Uterus (tissue), 2 donors: Measurements from ENCODE around the gene PITX2.

ENCODE experiments used
- POLR2A ChIP-seq, 2 donors: fragments of 450-650 bp; IDR thresholded peaks; one replicate each; pipeline ENCODE4 v1.6.1; 2016; ENCODE audit warnings: antibody characterized with exemption in 2 of 2, mild to moderate bottlenecking in 1 of 2, moderate library complexity in 1 of 2
- TF ChIP-seq, protein P1 (sequence below), 4 experiments: fragments of 200-600 bp in 2 of 4; fragments of 450-650 bp in 2 of 4; sonication (generic) in 2 of 4; IDR thresholded peaks; one replicate each; pipeline ENCODE4 v1.5.1; 2016 to 2019; ENCODE audit warnings: antibody characterized with exemption in 4 of 4, mild to moderate bottlenecking in 2 of 4, moderate library complexity in 1 of 4

DNA sequence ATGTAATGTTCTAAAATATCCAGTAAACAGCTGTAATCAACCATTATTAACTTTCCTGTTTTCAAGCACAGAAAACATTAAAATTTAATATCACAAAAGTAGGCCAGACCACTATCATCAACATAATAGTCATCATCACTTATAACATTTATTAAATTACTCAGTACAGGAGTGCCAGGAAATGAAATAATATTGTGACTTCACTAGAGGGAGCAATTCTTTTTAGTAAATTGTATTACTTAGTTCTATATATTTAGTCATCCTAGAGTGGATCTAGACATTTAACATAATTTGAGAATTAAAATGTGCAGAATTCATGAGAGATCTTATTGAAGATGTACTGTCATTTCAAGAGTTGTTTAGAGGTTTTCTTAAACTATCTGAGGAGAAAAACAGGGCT lies 33.6 kb downstream of the PITX2 start:
- TF ChIP-seq, protein P1, sequence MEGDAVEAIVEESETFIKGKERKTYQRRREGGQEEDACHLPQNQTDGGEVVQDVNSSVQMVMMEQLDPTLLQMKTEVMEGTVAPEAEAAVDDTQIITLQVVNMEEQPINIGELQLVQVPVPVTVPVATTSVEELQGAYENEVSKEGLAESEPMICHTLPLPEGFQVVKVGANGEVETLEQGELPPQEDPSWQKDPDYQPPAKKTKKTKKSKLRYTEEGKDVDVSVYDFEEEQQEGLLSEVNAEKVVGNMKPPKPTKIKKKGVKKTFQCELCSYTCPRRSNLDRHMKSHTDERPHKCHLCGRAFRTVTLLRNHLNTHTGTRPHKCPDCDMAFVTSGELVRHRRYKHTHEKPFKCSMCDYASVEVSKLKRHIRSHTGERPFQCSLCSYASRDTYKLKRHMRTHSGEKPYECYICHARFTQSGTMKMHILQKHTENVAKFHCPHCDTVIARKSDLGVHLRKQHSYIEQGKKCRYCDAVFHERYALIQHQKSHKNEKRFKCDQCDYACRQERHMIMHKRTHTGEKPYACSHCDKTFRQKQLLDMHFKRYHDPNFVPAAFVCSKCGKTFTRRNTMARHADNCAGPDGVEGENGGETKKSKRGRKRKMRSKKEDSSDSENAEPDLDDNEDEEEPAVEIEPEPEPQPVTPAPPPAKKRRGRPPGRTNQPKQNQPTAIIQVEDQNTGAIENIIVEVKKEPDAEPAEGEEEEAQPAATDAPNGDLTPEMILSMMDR (IDR thresholded peaks at IDR 0.05), result no peak
- no peak for TF ChIP-seq POLR2A (IDR thresholded peaks at IDR 0.05)
